Endothelial cell of umbilical vein (primary cell): ENCODE data around the gene GPR153.

ENCODE experiments used
- EZH2 ChIP-seq: IDR thresholded peaks from 2 replicates; pipeline ENCODE4 v1.6.1; 2012; ENCODE audit warnings: borderline replicate concordance, low read depth, mild to moderate bottlenecking, moderate library complexity, low read length, inconsistent platforms; ENCODE audit not compliant: severe bottlenecking
- FOS ChIP-seq: IDR thresholded peaks from 2 replicates; pipeline ENCODE4 v1.6.1; 2011; ENCODE audit warnings: mild to moderate bottlenecking, low read length, moderate library complexity, borderline replicate concordance; ENCODE audit not compliant: insufficient read depth
- POLR2A ChIP-seq: IDR thresholded peaks from 2 replicates; pipeline ENCODE4 v1.6.1; 2012; ENCODE audit warnings: low read depth, mild to moderate bottlenecking, control low read depth, low read length
- POLR2AphosphoS5 ChIP-seq: IDR thresholded peaks from 2 replicates; pipeline ENCODE4 v1.6.1; 2012; ENCODE audit warnings: low read depth, mild to moderate bottlenecking, control low read depth, low read length, moderate library complexity; ENCODE audit not compliant: insufficient read depth

GRCh38 chr1:6261615-6261995, 707 bp upstream of the GPR153 start:
- no peak for TF ChIP-seq POLR2A
- TF ChIP-seq FOS = no peak
- no peak for TF ChIP-seq EZH2
- no peak for TF ChIP-seq POLR2AphosphoS5
